ENCODE data around the gene TP53. TPM values are rescaled to one million over a fixed set of nuclear protein-coding genes. Genes with fewer than 3 reads are reported as not detected.

Gene TP53
- total and polyA plus RNA-seq, 9 of the 15 experiments (the other 6 are each of a cell fraction or from before 2014, with no cell fraction given), result 2.8 to 14.0 (median 7.1) TPM

DNA sequence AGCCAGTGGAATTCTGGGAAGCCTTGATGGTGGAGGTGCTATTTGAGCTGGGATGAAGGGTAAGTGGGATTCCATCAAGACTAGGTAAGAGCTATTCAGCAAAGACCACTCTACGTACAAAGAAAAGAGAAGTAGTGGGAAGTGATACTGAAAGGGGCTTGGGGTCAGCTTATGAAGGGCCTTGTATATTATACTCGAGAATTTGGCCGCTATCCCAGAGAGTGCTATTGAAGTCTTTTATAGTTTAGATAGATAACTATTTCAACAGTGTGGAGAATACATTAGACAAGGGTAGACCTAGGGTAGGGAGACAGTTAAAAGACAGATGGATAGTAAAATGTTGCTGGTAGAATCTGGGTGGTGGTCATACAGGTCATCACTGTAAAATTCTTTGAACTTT, 40.6 kb upstream of the TP53 start (continued):
- no peak for TF ChIP-seq FOXM1 (IDR thresholded peaks at IDR 0.05; ENCODE audit: low read depth)
- no peak for TF ChIP-seq FOXM1 (CRISPR knock-in tag; IDR thresholded peaks at IDR 0.05; ENCODE audit: low read depth)
- no peak for TF ChIP-seq ZBTB12 (CRISPR knock-in tag; IDR thresholded peaks at IDR 0.05)
- TF ChIP-seq ZNF347 (CRISPR knock-in tag; IDR thresholded peaks at IDR 0.05; ENCODE audit: low read depth), result no peak
- TF ChIP-seq ZFP1 (CRISPR knock-in tag; IDR thresholded peaks at IDR 0.05), result no peak
- no peak for TF ChIP-seq ZNF165 (CRISPR knock-in tag; IDR thresholded peaks at IDR 0.05; ENCODE audit: borderline replicate concordance)
- no peak for TF ChIP-seq EWSR1 (IDR thresholded peaks at IDR 0.05; ENCODE audit: borderline replicate concordance, low read depth, partially characterized antibody)

- peaks cover 25 to 36% of the 10 kb centered on the region in 2 experiments; a peak in 4 of 5 replicates for H3K27me3 ChIP-seq (ENCODE audit: control insufficient read depth in 2 of 2, insufficient read depth in 2 of 2, low read length in 2 of 2)
- no peaks in the 10 kb centered on the region for H3K9me3 ChIP-seq (replicated peaks; ENCODE audit: control insufficient read depth, insufficient read depth, low read depth, low read length)
- no peak overlapping the region for H3K9ac ChIP-seq (ENCODE audit: insufficient read depth in 1 of 2, low read depth in 2 of 2, low read length in 2 of 2)
- H2AFZ ChIP-seq (ENCODE audit: low read depth, low read length), result no peak overlapping the region; the same call in 1 of the 2 replicates
- ATAC-seq (no peak), DNase-seq (ENCODE audit: extremely low read depth in 1 of 4, low spot score in 3 of 4) (no peak), FAIRE-seq (no peak)
- H3K4me3 ChIP-seq, result no peak overlapping the region
- H3K27ac ChIP-seq (ENCODE audit: extremely low read depth, low read depth, low read length), result no peak overlapping the region
- in situ Hi-C loops (cut with MboI) (no loop called here), intact Hi-C loops (cut with micrococcal nuclease) (no loop called here)
- POLR2A ChIA-PET, result no interaction called here
- H3K9me1 ChIP-seq (ENCODE audit: control insufficient read depth, insufficient read depth, low read length), result no peaks in the 10 kb centered on the region
- peaks cover 2 to 18% of the 10 kb centered on the region in 2 experiments; a peak in 3 of 5 replicates for H3K4me1 ChIP-seq (replicated peaks in 1 of 2; ENCODE audit: control insufficient read depth in 2 of 2, insufficient read depth in 2 of 2, low read length in 2 of 2)
- H3K79me2 ChIP-seq (ENCODE audit: control insufficient read depth, insufficient read depth, low read length), result no peaks in the 10 kb centered on the region
- H3K4me2 ChIP-seq (ENCODE audit: insufficient read depth, low read length), result no peak overlapping the region
- CTCF ChIA-PET (ENCODE audit: low intra/inter-chr PET ratio), result no interaction called here
- 0% methylated on average over 2 of the region's 2 CpGs for WGBS (ENCODE audit: insufficient coverage, low coverage, missing lambda C conversion rate)
- no peaks in the 10 kb centered on the region for H3K36me3 ChIP-seq (ENCODE audit: control insufficient read depth, insufficient read depth, low read length)
- no peaks in the 10 kb centered on the region for H4K20me1 ChIP-seq (replicated peaks; ENCODE audit: control insufficient read depth, insufficient read depth, low read length)
- TF ChIP-seq SMC3 (conservative IDR thresholded peaks at IDR 0.05; ENCODE audit: insufficient read depth, low read depth, low read length) (no peak), ZEB2 (IDR thresholded peaks at IDR 0.05) (no peak), ELF1 (tag; IDR thresholded peaks at IDR 0.05) (no peak), TRIM24 (IDR thresholded peaks at IDR 0.05) (no peak)
- TF ChIP-seq, protein P1, sequence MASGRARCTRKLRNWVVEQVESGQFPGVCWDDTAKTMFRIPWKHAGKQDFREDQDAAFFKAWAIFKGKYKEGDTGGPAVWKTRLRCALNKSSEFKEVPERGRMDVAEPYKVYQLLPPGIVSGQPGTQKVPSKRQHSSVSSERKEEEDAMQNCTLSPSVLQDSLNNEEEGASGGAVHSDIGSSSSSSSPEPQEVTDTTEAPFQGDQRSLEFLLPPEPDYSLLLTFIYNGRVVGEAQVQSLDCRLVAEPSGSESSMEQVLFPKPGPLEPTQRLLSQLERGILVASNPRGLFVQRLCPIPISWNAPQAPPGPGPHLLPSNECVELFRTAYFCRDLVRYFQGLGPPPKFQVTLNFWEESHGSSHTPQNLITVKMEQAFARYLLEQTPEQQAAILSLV (tag; IDR thresholded peaks at IDR 0.05), result no peak
- no TSS peak for BruUV-seq (replicated peaks)
These were observed 34.3 kb upstream of the TP53 start for GRCh38 chr17:7721612-7722011.
